Lung (tissue), 12 donors: Measurements from ENCODE around the gene ATP8A1. TPM values are rescaled to one million over a fixed set of nuclear protein-coding genes. Genes with fewer than 3 reads are reported as not detected.
A peak's percentile ranks its signal among the peaks of the same experiment; 100 is the strongest.
"Not testable (repeated sequence)": the region's sequence is repeated elsewhere in the genome, so short reads cannot be mapped to it uniquely, and the experiment has no call there.

Experiments
- ATAC-seq: fragments of 200-7000 bp; cut with Tn5 transposase; one replicate; pipeline ENCODE4 v1.9.1; 2020; ENCODE audit warnings: moderate number of reproducible peaks; ENCODE audit not compliant: insufficient read depth, low FRiP score
- DNase-seq, 3 donors: peaks; one replicate each; pipeline ENCODE4 v3.0.0-alpha.2; 2013 to 2017
- H3K27ac ChIP-seq, 2 donors: one replicate each; pipeline ENCODE4 v1.5.1; 2013; ENCODE audit warnings: mild to moderate bottlenecking in 2 of 2, moderate library complexity in 2 of 2, control low read depth in 1 of 2, inconsistent platforms in 1 of 2, low read depth in 1 of 2, low read length in 1 of 2
- H3K27me3 ChIP-seq, 3 donors: one replicate each; pipeline ENCODE4 v1.5.1; 2013; ENCODE audit warnings: low read length in 2 of 3; ENCODE audit not compliant: control insufficient read depth in 3 of 3, insufficient read depth in 3 of 3
- H3K36me3 ChIP-seq, 4 donors: one replicate each; pipeline ENCODE4 v1.5.1; 2013; ENCODE audit warnings: low read length in 4 of 4, mild to moderate bottlenecking in 1 of 4, moderate library complexity in 1 of 4; ENCODE audit not compliant: control insufficient read depth in 4 of 4, insufficient read depth in 4 of 4
- H3K4me1 ChIP-seq, 5 donors: one replicate each; pipeline ENCODE4 v1.5.1; 2013; ENCODE audit warnings: low read length in 5 of 5, mild to moderate bottlenecking in 2 of 5, moderate library complexity in 1 of 5; ENCODE audit not compliant: control insufficient read depth in 5 of 5, insufficient read depth in 5 of 5
- H3K4me3 ChIP-seq: one replicate; pipeline ENCODE4 v1.5.1; 2013; ENCODE audit warnings: mild to moderate bottlenecking, control low read depth, moderate library complexity
- H3K9ac ChIP-seq, 2 donors: one replicate each; pipeline ENCODE4 v1.5.1; 2013; ENCODE audit warnings: low read length in 2 of 2, control low read depth in 1 of 2; ENCODE audit not compliant: insufficient read depth in 1 of 2
- H3K9me3 ChIP-seq, 4 donors: one replicate each; pipeline ENCODE4 v1.5.1; 2013; ENCODE audit warnings: low read length in 3 of 4, mild to moderate bottlenecking in 1 of 4, moderate library complexity in 1 of 4; ENCODE audit not compliant: control insufficient read depth in 4 of 4, insufficient read depth in 3 of 4
- CTCF ChIP-seq: IDR thresholded peaks from 2 replicates; pipeline ENCODE4 v1.5.1; 2012; ENCODE audit warnings: mild to moderate bottlenecking; ENCODE audit errors: control extremely low read depth, extremely low read depth
- WGBS, 2 donors: extraction: QIAGEN DNeasy Blood & Tissue Kit; methylation state at CpG; one replicate each; pipeline ENCODE4 v1.1.7; 2013; 5-methylcytosine and 5-hydroxymethylcytosine counted together
- polyA plus RNA-seq, 2 donors: library from polyadenylated mRNA; stranded (reverse); fragments of 200-250 nt; gene quantifications; one replicate each; pipeline ENCODE4 v1.2.1, GENCODE V29; 2013
- total RNA-seq, 2 donors: library from RNA; depleted of rRNA in 1 of 2; stranded (reverse); fragments of >200 nt in 1 of 2; gene quantifications; one replicate each; pipeline ENCODE4 v1.2.1, GENCODE V29; 2014 to 2021
- donor health status: control.
- donor health status: control.
- donor health status: Bipolar disorder and iron deficiency.
- donor health status: healthy.
- donor health status: DM: yes; HTN: yes; CAD: no.

ATP8A1 gene
- total and polyA plus RNA-seq, 4 donors: 13.8 to 297 (median 48.9) TPM

GRCh38 chr4:42377497-42377896 is 279.4 kb downstream of the ATP8A1 start:
- ATAC-seq (no peak), DNase-seq (no peak)
- Histone ChIP-seq H3K36me3 (no peaks in the 10 kb centered on the region), H3K27me3 (no peaks in the 10 kb centered on the region), H3K9me3 (no peaks in the 10 kb centered on the region), H3K9ac (no peak overlapping the region), H3K4me1 (no peaks in the 10 kb centered on the region), H3K4me3 (no peak overlapping the region), H3K27ac (no peak overlapping the region)
- TF ChIP-seq CTCF: no peak
- 93 to 94% methylated on average over 4 of the region's 4 CpGs for WGBS, 2 donors

GRCh38 chr4:42372303-42372702 is 284.6 kb downstream of the ATP8A1 start:
- not testable (repeated sequence) for H3K4me3 ChIP-seq, DNase-seq, ATAC-seq, H3K9ac ChIP-seq, H3K36me3 ChIP-seq, H3K27ac ChIP-seq, H3K9me3 ChIP-seq, H3K27me3 ChIP-seq, H3K4me1 ChIP-seq
- WGBS, 2 donors: 94 to 98% methylated on average over 6 of the region's 6 CpGs

GRCh38 chr4:42371305-42372252 is 285.3 kb downstream of the ATP8A1 start:
- DNase-seq: peak; percentile 42 to 88 (median 80)

More at GRCh38 chr4:42371305-42372252, 285.3 kb downstream of the ATP8A1 start:
- Histone ChIP-seq H3K36me3 (no peaks in the 10 kb centered on the region), H3K4me3 (no peak overlapping the region), H3K27ac (no peak overlapping the region), H3K27me3 (no peaks in the 10 kb centered on the region), H3K9me3 (no peaks in the 10 kb centered on the region), H3K4me1 (peaks cover 0 to 4% (median 0%) of the 10 kb centered on the region in 5 donors), H3K9ac (no peak overlapping the region)
- WGBS, 2 donors: 53 to 64% methylated on average over 2 of the region's 2 CpGs
- no peak for ATAC-seq
- no peak for TF ChIP-seq CTCF
